Measurements from ENCODE around the gene GTF2H4.

GTF2H4 gene

DNA sequence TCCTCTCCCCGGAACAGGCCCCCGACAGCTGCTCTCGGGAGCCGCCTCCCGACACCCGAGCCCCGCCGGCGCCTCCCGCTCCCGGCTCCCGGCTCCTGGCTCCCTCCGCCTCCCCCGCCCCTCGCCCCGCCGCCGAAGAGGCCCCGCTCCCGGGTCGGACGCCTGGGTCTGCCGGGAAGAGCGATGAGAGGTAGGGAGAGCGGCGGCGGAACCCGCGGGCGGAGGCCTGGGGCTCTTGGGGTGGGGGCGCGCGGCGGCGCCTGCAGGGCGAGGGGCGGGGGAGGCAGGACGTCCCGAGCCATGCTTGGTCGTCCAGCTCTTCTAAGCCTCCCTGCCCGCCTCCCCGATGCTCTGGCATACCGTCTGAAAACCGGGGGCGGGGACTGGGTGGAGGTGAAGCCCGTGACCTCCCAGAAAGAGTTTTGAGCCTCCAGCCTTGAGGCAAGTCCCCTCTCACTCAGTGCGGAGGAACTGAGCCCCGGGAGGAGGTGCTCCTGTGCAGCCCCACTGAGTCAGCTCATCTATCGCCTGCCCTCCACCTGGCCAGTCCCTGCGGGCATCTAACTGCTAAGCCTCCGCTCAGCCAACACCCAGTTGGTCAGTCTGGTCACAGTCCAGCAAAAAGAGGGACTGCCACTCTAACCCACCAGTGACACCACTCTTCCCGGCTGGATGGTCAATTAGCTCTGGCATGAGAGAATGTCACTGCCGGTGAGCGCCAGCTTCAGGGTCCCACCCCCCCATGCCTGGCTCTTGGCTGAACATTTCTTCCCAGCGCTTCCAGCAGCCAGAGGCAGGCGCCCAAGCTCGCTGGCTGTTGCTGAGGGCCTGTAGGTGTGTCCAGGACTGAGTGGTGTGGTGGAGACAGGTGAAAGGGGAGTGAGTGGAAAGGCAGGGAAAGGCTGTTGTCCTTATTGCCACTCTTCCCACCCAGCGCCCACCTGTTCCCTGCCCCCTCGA, 23.2 kb upstream of the GTF2H4 start:
- TF ChIP-seq, protein P1, sequence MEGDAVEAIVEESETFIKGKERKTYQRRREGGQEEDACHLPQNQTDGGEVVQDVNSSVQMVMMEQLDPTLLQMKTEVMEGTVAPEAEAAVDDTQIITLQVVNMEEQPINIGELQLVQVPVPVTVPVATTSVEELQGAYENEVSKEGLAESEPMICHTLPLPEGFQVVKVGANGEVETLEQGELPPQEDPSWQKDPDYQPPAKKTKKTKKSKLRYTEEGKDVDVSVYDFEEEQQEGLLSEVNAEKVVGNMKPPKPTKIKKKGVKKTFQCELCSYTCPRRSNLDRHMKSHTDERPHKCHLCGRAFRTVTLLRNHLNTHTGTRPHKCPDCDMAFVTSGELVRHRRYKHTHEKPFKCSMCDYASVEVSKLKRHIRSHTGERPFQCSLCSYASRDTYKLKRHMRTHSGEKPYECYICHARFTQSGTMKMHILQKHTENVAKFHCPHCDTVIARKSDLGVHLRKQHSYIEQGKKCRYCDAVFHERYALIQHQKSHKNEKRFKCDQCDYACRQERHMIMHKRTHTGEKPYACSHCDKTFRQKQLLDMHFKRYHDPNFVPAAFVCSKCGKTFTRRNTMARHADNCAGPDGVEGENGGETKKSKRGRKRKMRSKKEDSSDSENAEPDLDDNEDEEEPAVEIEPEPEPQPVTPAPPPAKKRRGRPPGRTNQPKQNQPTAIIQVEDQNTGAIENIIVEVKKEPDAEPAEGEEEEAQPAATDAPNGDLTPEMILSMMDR (IDR thresholded peaks at IDR 0.05; ENCODE audit: insufficient read depth, missing control alignments), result no peak
- FAIRE-seq (no peak), DNase-seq (ENCODE audit: insufficient read length, low spot score) (no peak)

DNA sequence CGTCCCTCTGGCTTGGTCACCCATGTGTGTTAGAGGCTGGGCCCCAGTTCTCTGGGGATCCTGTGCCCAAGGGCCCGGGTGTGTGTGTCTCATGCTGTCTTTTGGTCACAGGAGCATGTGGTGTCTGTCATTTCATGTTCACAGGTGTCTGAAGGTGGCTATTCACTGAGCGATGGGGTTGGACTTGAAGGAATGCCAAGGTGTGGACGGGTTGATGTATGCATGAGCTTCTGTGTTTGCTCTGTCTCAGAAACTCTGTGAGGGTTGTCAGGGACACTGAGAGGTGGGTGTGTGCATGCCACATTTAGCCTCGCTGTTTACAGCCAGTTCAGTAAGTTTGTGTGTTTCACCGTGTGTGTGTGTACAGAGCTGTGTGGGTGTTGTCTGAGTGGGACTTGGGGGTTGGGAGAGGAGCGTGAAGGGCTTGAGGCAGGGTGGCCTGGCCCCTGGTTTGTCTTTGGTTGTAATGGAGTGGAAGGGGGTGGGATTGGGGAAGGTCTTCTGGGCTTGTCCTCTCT, 22.5 kb upstream of the GTF2H4 start:
- TF ChIP-seq, protein P1 (IDR thresholded peaks at IDR 0.05; ENCODE audit: insufficient read depth, missing control alignments), result no peak
- no peak for FAIRE-seq
- no peak for DNase-seq (ENCODE audit: insufficient read length, low spot score)

DNA sequence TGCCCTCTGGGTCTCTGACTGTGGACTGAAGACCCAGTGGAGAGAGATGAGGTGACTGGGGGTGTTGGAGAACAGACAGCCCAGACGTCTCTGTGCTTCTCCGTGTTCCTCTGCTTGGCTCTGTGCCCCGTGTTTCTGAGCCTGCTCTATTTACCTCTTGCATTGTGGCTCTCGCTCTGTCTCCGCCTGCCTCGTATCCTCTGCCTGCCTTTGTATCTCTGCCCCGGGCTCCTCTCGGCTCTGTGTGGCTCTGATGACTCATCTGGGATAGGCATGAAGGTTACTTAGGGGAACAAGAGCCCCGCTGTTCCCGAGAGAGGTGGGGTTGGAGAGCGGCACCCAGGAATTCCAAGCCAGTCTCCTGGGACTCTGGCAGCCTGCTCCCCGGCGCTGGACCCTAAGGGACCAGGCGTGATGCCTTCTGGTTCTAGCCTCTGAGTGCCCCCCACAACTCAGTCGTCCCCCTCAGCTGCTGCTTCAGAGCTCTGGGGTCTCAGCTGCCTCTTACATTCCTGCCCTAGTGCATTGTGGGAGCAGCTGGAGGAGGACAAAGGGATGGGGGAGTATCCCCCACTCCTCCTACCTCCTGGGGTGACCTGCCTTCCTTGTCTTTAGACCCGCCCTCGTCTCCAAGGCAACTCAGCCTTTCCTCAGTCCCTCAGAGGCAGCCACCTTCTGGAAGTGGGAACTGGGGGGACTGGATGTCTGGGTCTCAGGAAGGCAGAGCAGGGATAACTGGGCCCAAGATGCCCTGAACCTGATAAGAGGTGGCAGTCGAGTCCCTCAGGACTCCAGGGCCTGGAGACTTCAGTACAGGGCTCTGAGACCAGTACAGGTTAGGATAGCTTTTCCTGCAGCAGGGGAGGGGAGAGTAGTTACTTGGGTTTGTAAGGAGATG, 21.8 kb upstream of the GTF2H4 start:
- no peak for FAIRE-seq
- TF ChIP-seq, protein P1 (IDR thresholded peaks at IDR 0.05; ENCODE audit: insufficient read depth, missing control alignments), result no peak
- peak; percentile 69 for DNase-seq (ENCODE audit: insufficient read length, low spot score)

DNA sequence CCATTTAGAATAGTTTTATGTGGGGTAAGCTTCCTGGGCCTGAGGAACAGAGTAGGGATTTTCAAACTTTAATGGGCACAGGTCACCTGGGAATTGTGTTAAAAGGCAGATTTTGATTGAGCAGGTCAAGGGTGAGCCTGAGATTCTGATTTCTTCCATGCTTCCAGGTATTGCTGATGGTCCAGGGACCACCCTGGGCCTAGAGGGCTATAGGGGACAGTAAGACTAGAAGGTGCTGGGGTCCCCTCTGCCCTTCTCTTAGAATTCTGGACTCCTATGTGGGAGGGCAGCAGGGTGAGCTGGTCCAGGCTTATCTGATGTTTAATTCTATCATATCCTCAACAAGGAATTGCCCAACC, 21.1 kb upstream of the GTF2H4 start:
- TF ChIP-seq, protein P1 (IDR thresholded peaks at IDR 0.05; ENCODE audit: insufficient read depth, missing control alignments), result no peak
- DNase-seq (ENCODE audit: insufficient read length, low spot score) (no peak), FAIRE-seq (no peak)

DNA sequence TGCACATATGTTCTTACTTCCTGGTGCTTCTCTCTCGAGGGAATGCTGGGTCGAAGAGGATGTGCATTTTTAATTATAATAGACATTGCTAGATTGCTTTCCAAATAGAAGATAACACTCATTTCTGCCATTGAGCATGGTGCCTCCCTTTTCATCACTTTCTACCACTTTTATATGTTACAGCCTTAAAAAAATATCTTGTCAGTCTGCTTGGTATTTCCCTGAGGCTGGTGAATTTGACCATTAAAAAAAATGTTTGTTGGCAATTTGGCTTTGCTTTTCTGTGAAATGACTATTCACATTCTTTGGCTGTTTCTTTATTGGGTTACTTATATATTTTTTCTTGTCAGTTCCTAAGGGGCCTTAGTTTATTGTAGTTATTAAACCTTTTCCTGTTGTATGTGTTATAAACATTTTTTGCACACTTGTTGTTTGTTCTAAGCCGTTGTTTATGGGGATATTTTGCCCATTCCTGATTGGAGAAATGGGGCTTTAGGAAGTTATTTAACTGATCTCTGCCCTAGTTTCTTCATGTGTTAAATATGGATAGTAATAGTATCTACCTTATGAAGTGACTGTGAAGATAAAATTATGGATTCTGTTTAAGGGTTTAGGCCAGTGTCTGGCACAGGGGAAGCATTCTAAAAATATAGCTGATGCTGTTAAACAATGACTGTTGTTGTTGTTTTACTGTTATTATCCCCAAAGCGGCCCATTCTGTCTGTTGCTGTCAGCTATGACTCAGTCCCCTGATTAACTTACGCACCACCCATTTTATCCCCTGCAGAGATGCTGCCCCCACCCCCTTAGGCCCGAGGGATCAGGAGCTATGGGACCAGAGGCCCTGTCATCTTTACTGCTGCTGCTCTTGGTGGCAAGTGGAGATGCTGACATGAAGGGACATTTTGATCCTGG, 19.8 kb upstream of the GTF2H4 start:
- no peak for FAIRE-seq
- no peak for DNase-seq (ENCODE audit: insufficient read length, low spot score)
- TF ChIP-seq, protein P1 (IDR thresholded peaks at IDR 0.05; ENCODE audit: insufficient read depth, missing control alignments), result no peak

DNA sequence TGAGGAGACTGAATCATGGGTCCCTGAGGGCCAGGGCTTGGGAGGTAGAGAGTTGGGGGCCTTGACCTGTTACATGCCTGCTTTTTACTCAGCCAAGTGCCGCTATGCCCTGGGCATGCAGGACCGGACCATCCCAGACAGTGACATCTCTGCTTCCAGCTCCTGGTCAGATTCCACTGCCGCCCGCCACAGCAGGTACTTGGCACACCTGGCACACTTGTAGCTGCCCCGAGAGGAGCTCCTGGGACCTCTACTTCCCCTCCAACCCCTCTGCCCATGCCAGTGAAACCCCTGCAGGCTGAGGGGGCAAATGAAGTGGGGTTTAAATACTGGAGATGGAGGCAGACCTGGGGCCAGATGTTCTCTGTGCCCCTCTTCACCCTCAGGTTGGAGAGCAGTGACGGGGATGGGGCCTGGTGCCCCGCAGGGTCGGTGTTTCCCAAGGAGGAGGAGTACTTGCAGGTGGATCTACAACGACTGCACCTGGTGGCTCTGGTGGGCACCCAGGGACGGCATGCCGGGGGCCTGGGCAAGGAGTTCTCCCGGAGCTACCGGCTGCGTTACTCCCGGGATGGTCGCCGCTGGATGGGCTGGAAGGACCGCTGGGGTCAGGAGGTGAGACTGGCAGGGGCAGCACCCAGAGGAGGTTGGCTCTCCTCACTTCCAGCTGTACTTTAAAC, 19.1 kb upstream of the GTF2H4 start:
- DNase-seq (ENCODE audit: insufficient read length, low spot score), result no peak
- TF ChIP-seq, protein P1 (IDR thresholded peaks at IDR 0.05; ENCODE audit: insufficient read depth, missing control alignments), result no peak
- no peak for FAIRE-seq

Measured in D721Med (cell line).